HepG2 (cell line): ENCODE results near the gene CTNNA3. TPM values are rescaled to one million over a fixed set of nuclear protein-coding genes. Genes with fewer than 3 reads are reported as not detected.

Experiments
- KLF12 ChIP-seq: sonication (generic); formaldehyde crosslinking; IDR thresholded peaks from 2 replicates; pipeline ENCODE4 v1.4.0; 2020; ENCODE audit warnings: missing genetic modification reagents, borderline replicate concordance
- MIER3 ChIP-seq: IDR thresholded peaks from 2 replicates; pipeline ENCODE4 v1.6.1; 2016; ENCODE audit warnings: missing compliant biosample characterization, borderline replicate concordance
- NFKB2 ChIP-seq: sonication (generic); formaldehyde crosslinking; IDR thresholded peaks from 2 replicates; pipeline ENCODE4 v1.4.0; 2020; ENCODE audit warnings: missing genetic modification reagents, borderline replicate concordance
- POGZ ChIP-seq: sonication (generic); formaldehyde crosslinking; IDR thresholded peaks from 2 replicates; pipeline ENCODE4 v1.4.0; 2020; ENCODE audit warnings: mild to moderate bottlenecking, missing genetic modification reagents
- RBM39 ChIP-seq: fragments of 200-400 bp; formaldehyde crosslinking; IDR thresholded peaks from one replicate; pipeline ENCODE4 v1.6.1; 2018; ENCODE audit warnings: antibody characterized with exemption, mild to moderate bottlenecking, low read depth, low read length; ENCODE audit not compliant: poor library complexity, severe bottlenecking
- SMYD3 ChIP-seq: sonication (generic); formaldehyde crosslinking; IDR thresholded peaks from 2 replicates; pipeline ENCODE4 v1.8.1; 2023; ENCODE audit warnings: mild to moderate bottlenecking, missing genetic modification reagents
- ZBTB26 ChIP-seq: IDR thresholded peaks from 2 replicates; pipeline ENCODE4 v1.6.1; 2016; ENCODE audit warnings: missing compliant biosample characterization, missing genetic modification reagents, borderline replicate concordance
- ZNF318 ChIP-seq: sonication (generic); formaldehyde crosslinking; IDR thresholded peaks from 2 replicates; pipeline ENCODE4 v1.4.0; 2020; ENCODE audit warnings: mild to moderate bottlenecking, missing genetic modification reagents
- ZNF766 ChIP-seq: sonication (generic); formaldehyde crosslinking; IDR thresholded peaks from 2 replicates; pipeline ENCODE4 v1.5.0; 2020; ENCODE audit warnings: missing genetic modification reagents, borderline replicate concordance
- ZSCAN21 ChIP-seq: sonication (generic); formaldehyde crosslinking; IDR thresholded peaks from 2 replicates; pipeline ENCODE4 v1.8.0; 2022; ENCODE audit warnings: mild to moderate bottlenecking, missing genetic modification reagents, moderate library complexity, borderline replicate concordance
- polyA plus RNA-seq, 8 experiments: library from polyadenylated mRNA; depleted of rRNA in 3 of 8; stranded (reverse) in 7 of 8; unstranded in 1 of 8; fragments of >200 nt; fragmentation: Illumina TruSeq in 4 of 8; extraction: Trizol in 4 of 8; gene quantifications; 2 replicates each; pipeline versions ENCODE4 v1.2.1 to v1.2.3, GENCODE V29; 2011 to 2016; ENCODE audit warnings: low read depth in 4 of 8, missing spikeins in 1 of 8, mixed read lengths in 1 of 8; ENCODE audit not compliant: insufficient read depth in 1 of 8
- total RNA-seq, 5 experiments: library from RNA; depleted of rRNA; stranded (reverse); fragments of >200 nt; fragmentation: Illumina TruSeq; extraction: Trizol; gene quantifications; 2 replicates each; pipeline ENCODE4 v1.2.3, GENCODE V29; 2016; ENCODE audit warnings: low read depth in 1 of 5

The CTNNA3 gene
- total and polyA plus RNA-seq, 2 of the 13 experiments (the other 11 are each of a cell fraction or from before 2014, with no cell fraction given), result not detected

- TF ChIP-seq ZBTB26 (no peak), ZNF766 (CRISPR knock-in tag) (no peak), ZSCAN21 (CRISPR knock-in tag) (no peak), POGZ (CRISPR knock-in tag) (no peak), SMYD3 (CRISPR knock-in tag) (no peak), ZNF318 (CRISPR knock-in tag) (no peak), RBM39 (no peak), NFKB2 (CRISPR knock-in tag) (no peak), MIER3 (CRISPR knock-in tag) (no peak), KLF12 (CRISPR knock-in tag) (no peak)
Measured at GRCh38 chr10:66777665-66778064, 918.3 kb downstream of the CTNNA3 start (continued).
